GM12878 (cell line): ENCODE data around the gene ZNF3. TPM values are rescaled to one million over a fixed set of nuclear protein-coding genes. Genes with fewer than 3 reads are reported as not detected.

Experiments
- ASH2L ChIP-seq: fragments of 300-600, 200-600 bp; sonication (generic); IDR thresholded peaks from 2 replicates; pipeline ENCODE4 v1.6.1; 2017; ENCODE audit warnings: low read depth, mild to moderate bottlenecking, borderline replicate concordance
- CEBPB ChIP-seq, 2 experiments: fragments of 150-350 bp in 1 of 2; IDR thresholded peaks; 2 replicates each; pipeline ENCODE4 v1.6.1; 2012 to 2014; ENCODE audit warnings: low read depth in 2 of 2, low read length in 2 of 2, borderline replicate concordance in 1 of 2, inconsistent platforms in 1 of 2
- DPF2 ChIP-seq: fragments of 450-650 bp; IDR thresholded peaks from 2 replicates; pipeline ENCODE4 v1.6.1; 2017; ENCODE audit warnings: mild to moderate bottlenecking
- E2F4 ChIP-seq: IDR thresholded peaks from 2 replicates; pipeline ENCODE4 v1.6.1; 2012; ENCODE audit warnings: low read depth, low read length, improper control_type of control experiment
- FOXM1 ChIP-seq: IDR thresholded peaks from 2 replicates; pipeline ENCODE4 v1.6.1; 2012; ENCODE audit warnings: low read depth, mild to moderate bottlenecking, inconsistent platforms, low read length, moderate library complexity
- GATAD2B ChIP-seq: fragments of 450-650 bp; conservative IDR thresholded peaks from 2 replicates; pipeline ENCODE4 v1.6.1; 2017; ENCODE audit warnings: low read depth, mild to moderate bottlenecking, moderate library complexity
- HDAC2 ChIP-seq: fragments of 200-600 bp; sonication (generic); IDR thresholded peaks from 2 replicates; pipeline ENCODE4 v1.6.1; 2017
- IRF3 ChIP-seq: fragments of 450-650 bp; IDR thresholded peaks from 2 replicates; pipeline ENCODE4 v1.6.1; 2014; ENCODE audit warnings: mild to moderate bottlenecking
- MAX ChIP-seq: IDR thresholded peaks from 2 replicates; pipeline ENCODE4 v1.6.1; 2012; ENCODE audit warnings: low read depth, low read length, improper control_type of control experiment
- PKNOX1 ChIP-seq: fragments of 450-650 bp; IDR thresholded peaks from 2 replicates; pipeline ENCODE4 v1.6.1; 2016; ENCODE audit warnings: mild to moderate bottlenecking
- PRDM15 ChIP-seq: fragments of 450-650 bp; formaldehyde crosslinking; IDR thresholded peaks from 2 replicates; pipeline ENCODE4 v1.4.0; 2020; ENCODE audit warnings: mild to moderate bottlenecking, moderate library complexity
- RAD21 ChIP-seq: IDR thresholded peaks from 2 replicates; pipeline ENCODE4 v1.6.1; 2011; ENCODE audit warnings: mild to moderate bottlenecking, low read depth, low read length, moderate library complexity; ENCODE audit not compliant: insufficient read depth
- RAD51 ChIP-seq: fragments of 450-650 bp; IDR thresholded peaks from 2 replicates; pipeline ENCODE4 v1.6.1; 2016; ENCODE audit warnings: moderate library complexity, mild to moderate bottlenecking, inconsistent platforms
- RBBP5 ChIP-seq: fragments of 200-600 bp; sonication (generic); conservative IDR thresholded peaks from 2 replicates; pipeline ENCODE4 v1.6.1; 2016
- RELA ChIP-seq: fragments of 450-650 bp; IDR thresholded peaks from 2 replicates; pipeline ENCODE4 v1.8.0; 2014; ENCODE audit warnings: borderline replicate concordance; ENCODE audit not compliant: partially characterized antibody
- RFX5 ChIP-seq: IDR thresholded peaks from 2 replicates; pipeline ENCODE4 v1.6.1; 2011; ENCODE audit warnings: low read depth, low read length, improper control_type of control experiment
- SKIL ChIP-seq: fragments of 450-650 bp; IDR thresholded peaks from 2 replicates; pipeline ENCODE4 v1.6.1; 2017; ENCODE audit warnings: mild to moderate bottlenecking, low read depth, inconsistent platforms; ENCODE audit not compliant: poor library complexity, severe bottlenecking
- SMAD5 ChIP-seq: IDR thresholded peaks from 2 replicates; pipeline ENCODE4 v1.6.1; 2016; ENCODE audit warnings: antibody characterized with exemption, low read depth
- SREBF1 ChIP-seq: IDR thresholded peaks from 2 replicates; pipeline ENCODE4 v1.6.1; 2012; ENCODE audit warnings: mild to moderate bottlenecking, low read length
- TCF3 ChIP-seq: IDR thresholded peaks from 2 replicates; pipeline ENCODE4 v1.6.1; 2012; ENCODE audit warnings: low read depth, mild to moderate bottlenecking, low read length, borderline replicate concordance; ENCODE audit not compliant: insufficient read depth
- WRNIP1 ChIP-seq: IDR thresholded peaks from 2 replicates; pipeline ENCODE4 v1.6.1; 2011; ENCODE audit warnings: low read depth, low read length, improper control_type of control experiment, borderline replicate concordance
- polyA plus RNA-seq, 11 experiments: library from polyadenylated mRNA; depleted of rRNA in 4 of 11; unstranded in 6 of 11; stranded (reverse) in 5 of 11; fragments of >200 nt; fragmentation: Nextera tagmentation in 4 of 11; fragmentation: Illumina TruSeq in 1 of 11; extraction: Ambion mirVana in 4 of 11; extraction: Trizol in 1 of 11; gene quantifications; 1 replicate in 1 of 11; 2 replicates in 10 of 11; pipeline versions ENCODE4 v1.2.1 to v1.2.3, GENCODE V29; 2011 to 2016; ENCODE audit warnings: inconsistent platforms in 2 of 11, missing spikeins in 2 of 11, low read depth in 1 of 11
- total RNA-seq, 4 experiments: library from RNA; depleted of rRNA in 3 of 4; stranded (reverse); fragments of >200 nt in 3 of 4; fragmentation: Illumina TruSeq in 1 of 4; extraction: Trizol in 1 of 4; gene quantifications; 2 replicates each; pipeline versions ENCODE4 v1.2.1 to v1.2.3, GENCODE V29; 2013 to 2021

The ZNF3 gene
- total and polyA plus RNA-seq, 10 of the 15 experiments (the other 5 are each of a cell fraction or from before 2014, with no cell fraction given) = 17.2 to 37.4 (median 29.4) TPM

- TF ChIP-seq ASH2L = no peak
- TF ChIP-seq SREBF1 = 0 out of 2 replicates have a peak, but pooled peaks have one; percentile 22
- no peak for TF ChIP-seq SKIL
- TF ChIP-seq FOXM1 = no peak
- no peak for TF ChIP-seq E2F4
- no peak for TF ChIP-seq IRF3
- TF ChIP-seq RBBP5 = no peak
- no peak for TF ChIP-seq RFX5
- no peak for TF ChIP-seq RAD51
- TF ChIP-seq DPF2 = no peak
- no peak for TF ChIP-seq TCF3
- no peak for TF ChIP-seq MAX
- peak; percentile 52; the same call in 1 of the 2 replicates for TF ChIP-seq PKNOX1
- TF ChIP-seq HDAC2 = no peak
- TF ChIP-seq RELA = no peak
- TF ChIP-seq CEBPB (IDR thresholded peaks at IDR 0.05; ENCODE audit: borderline replicate concordance in 1 of 2, low read depth in 2 of 2, low read length in 2 of 2) = no peak
- TF ChIP-seq WRNIP1 = no peak
- no peak for TF ChIP-seq PRDM15 (CRISPR knock-in tag)
- 0 out of 2 replicates have a peak, but pooled peaks have one; percentile 35 for TF ChIP-seq SMAD5
- no peak for TF ChIP-seq GATAD2B
- TF ChIP-seq RAD21 = no peak
Observed at GRCh38 chr7:100119970-100120732, 38.6 kb upstream of the ZNF3 start (continued).
